Activated CD4-positive, alpha-beta T cell treated with anti-CD3 and anti-CD28 coated beads, Interleukin-2, amount 10 ng/mL, durations not matched to agents 7 days and 5 days (primary cell): ENCODE data around the gene VWA5B1. TPM values are rescaled to one million over a fixed set of nuclear protein-coding genes. Genes with fewer than 3 reads are reported as not detected.

Experiments used
- CTCF ChIA-PET: fragments of 350-600 bp; sonication (Branson Sonifier 250); formaldehyde crosslinking; loops from one replicate; lab custom pipeline; 2021; ENCODE audit warnings: antibody characterized with exemption; lab: Charles Lee
- POLR2A ChIA-PET: fragments of 350-600 bp; sonication (Branson Sonifier 250); formaldehyde crosslinking; loops from one replicate; lab custom pipeline; 2021; ENCODE audit warnings: antibody characterized with exemption; lab: Charles Lee
- DNase-seq: peaks from one replicate; pipeline ENCODE4 v3.0.0-alpha.2; 2020
- H3K27ac Mint-ChIP-seq: one replicate; pipeline ENCODE4 v1.8.0; 2021; ENCODE audit warnings: mild to moderate bottlenecking, moderate library complexity, mixed read lengths
- H3K27me3 Mint-ChIP-seq: one replicate; pipeline ENCODE4 v1.8.0; 2021; ENCODE audit warnings: mixed read lengths
- H3K36me3 Mint-ChIP-seq: one replicate; pipeline ENCODE4 v1.8.0; 2021; ENCODE audit warnings: low read depth, mixed read lengths
- H3K4me1 Mint-ChIP-seq: one replicate; pipeline ENCODE4 v1.8.0; 2021; ENCODE audit warnings: mixed read lengths
- H3K4me3 Mint-ChIP-seq: one replicate; pipeline ENCODE4 v1.8.0; 2021; ENCODE audit warnings: mild to moderate bottlenecking, moderate library complexity, mixed read lengths
- H3K9me3 Mint-ChIP-seq: one replicate; pipeline ENCODE4 v1.8.0; 2021; ENCODE audit warnings: mixed read lengths
- total RNA-seq, 2 experiments: library from RNA; stranded (reverse); gene quantifications; one replicate each; pipeline ENCODE4 v1.2.3, GENCODE V29; 2021

Gene VWA5B1
- total RNA-seq, 2 experiments from 2014 or later: 0.15 TPM; not detected in 1

GRCh38 chr1:20348326-20348915 lies 57.7 kb downstream of the VWA5B1 start:
- ChIA-PET POLR2A (no interaction called here), CTCF (no interaction called here)
- H3K9me3 Mint-ChIP-seq: peaks cover 2% of the 10 kb centered on the region
- H3K27ac Mint-ChIP-seq: no peak overlapping the region
- no peak for DNase-seq
- no peak overlapping the region for H3K4me3 Mint-ChIP-seq
- peaks cover 4% of the 10 kb centered on the region for H3K4me1 Mint-ChIP-seq
- H3K27me3 Mint-ChIP-seq: peaks cover 14% of the 10 kb centered on the region
- no peaks in the 10 kb centered on the region for H3K36me3 Mint-ChIP-seq

GRCh38 chr1:20349561-20349960 lies 58.9 kb downstream of the VWA5B1 start:
- H3K9me3 Mint-ChIP-seq: peaks cover 2% of the 10 kb centered on the region
- DNase-seq: no peak
- ChIA-PET CTCF (no interaction called here), POLR2A (no interaction called here)
- no peaks in the 10 kb centered on the region for H3K4me1 Mint-ChIP-seq
- no peaks in the 10 kb centered on the region for H3K36me3 Mint-ChIP-seq
- peaks cover 7% of the 10 kb centered on the region for H3K27me3 Mint-ChIP-seq
- no peak overlapping the region for H3K27ac Mint-ChIP-seq
- no peak overlapping the region for H3K4me3 Mint-ChIP-seq

- CTCF ChIA-PET: no interaction called here
- Mint-ChIP-seq H3K9me3 (peaks cover 2% of the 10 kb centered on the region), H3K27me3 (peaks cover 5% of the 10 kb centered on the region), H3K4me3 (no peak overlapping the region), H3K27ac (no peak overlapping the region), H3K4me1 (no peaks in the 10 kb centered on the region), H3K36me3 (no peaks in the 10 kb centered on the region)
- POLR2A ChIA-PET: no interaction called here
- no peak for DNase-seq
Observed at GRCh38 chr1:20349971-20350370, 59.3 kb downstream of the VWA5B1 start.

GRCh38 chr1:20350421-20350820 lies 59.7 kb downstream of the VWA5B1 start:
- H3K27me3 Mint-ChIP-seq: peaks cover 5% of the 10 kb centered on the region

GRCh38 chr1:20351911-20352701 lies 61.4 kb downstream of the VWA5B1 start:
- no peak for DNase-seq
- H3K27me3 Mint-ChIP-seq: no peaks in the 10 kb centered on the region
- H3K4me1 Mint-ChIP-seq: no peaks in the 10 kb centered on the region
- CTCF ChIA-PET: interaction anchor here (2.4 kb wide), 1 partner anchor 10 kb away, joined by 8 read pairs; no protein-coding TSS in a partner anchor
- H3K27ac Mint-ChIP-seq: no peak overlapping the region
- POLR2A ChIA-PET: no interaction called here
- H3K36me3 Mint-ChIP-seq: no peaks in the 10 kb centered on the region
- H3K9me3 Mint-ChIP-seq: no peaks in the 10 kb centered on the region
- no peak overlapping the region for H3K4me3 Mint-ChIP-seq

More at GRCh38 chr1:20350421-20350820, 59.7 kb downstream of the VWA5B1 start:
- ChIA-PET POLR2A (no interaction called here), CTCF (interaction anchor here (2.4 kb wide), 1 partner anchor 12 kb away, joined by 8 read pairs; no protein-coding TSS in a partner anchor)
- Mint-ChIP-seq H3K36me3 (no peaks in the 10 kb centered on the region), H3K27ac (no peak overlapping the region), H3K4me1 (no peaks in the 10 kb centered on the region), H3K4me3 (no peak overlapping the region), H3K9me3 (peaks cover 2% of the 10 kb centered on the region)
- no peak for DNase-seq

GRCh38 chr1:20353836-20354235 lies 63.2 kb downstream of the VWA5B1 start:
- Mint-ChIP-seq H3K4me3 (no peak overlapping the region), H3K4me1 (no peaks in the 10 kb centered on the region), H3K27ac (no peak overlapping the region), H3K36me3 (no peaks in the 10 kb centered on the region), H3K9me3 (no peaks in the 10 kb centered on the region), H3K27me3 (peaks cover 7% of the 10 kb centered on the region)
- no peak for DNase-seq
- ChIA-PET CTCF (interaction anchor here (0.9 kb wide), 1 partner anchor 140 kb away, joined by 3 read pairs; no protein-coding TSS in a partner anchor), POLR2A (interaction anchor here (0.6 kb wide), 1 partner anchor 20 kb away, joined by 3 read pairs; no protein-coding TSS in a partner anchor)

GRCh38 chr1:20354610-20355009 lies 63.9 kb downstream of the VWA5B1 start:
- no peak for DNase-seq
- CTCF ChIA-PET: no interaction called here
- H3K27ac Mint-ChIP-seq: no peak overlapping the region

GRCh38 chr1:20355101-20355827 lies 64.6 kb downstream of the VWA5B1 start:
- H3K27me3 Mint-ChIP-seq: peaks cover 15% of the 10 kb centered on the region
- H3K27ac Mint-ChIP-seq: no peak overlapping the region
- no peak overlapping the region for H3K4me3 Mint-ChIP-seq
- no peaks in the 10 kb centered on the region for H3K36me3 Mint-ChIP-seq
- POLR2A ChIA-PET: no interaction called here
- no peak for DNase-seq
- H3K9me3 Mint-ChIP-seq: no peaks in the 10 kb centered on the region
- peaks cover 6% of the 10 kb centered on the region for H3K4me1 Mint-ChIP-seq
- CTCF ChIA-PET: no interaction called here

More at GRCh38 chr1:20354610-20355009, 63.9 kb downstream of the VWA5B1 start:
- H3K9me3 Mint-ChIP-seq: no peaks in the 10 kb centered on the region
- no peak overlapping the region for H3K4me3 Mint-ChIP-seq
- H3K4me1 Mint-ChIP-seq: peaks cover 5% of the 10 kb centered on the region
- peaks cover 13% of the 10 kb centered on the region for H3K27me3 Mint-ChIP-seq
- H3K36me3 Mint-ChIP-seq: no peaks in the 10 kb centered on the region
- POLR2A ChIA-PET: no interaction called here

- H3K36me3 Mint-ChIP-seq: no peaks in the 10 kb centered on the region
- H3K4me1 Mint-ChIP-seq: peaks cover 6% of the 10 kb centered on the region
- no peak overlapping the region for H3K27ac Mint-ChIP-seq
- no peaks in the 10 kb centered on the region for H3K9me3 Mint-ChIP-seq
- H3K4me3 Mint-ChIP-seq: no peak overlapping the region
- no peak for DNase-seq
- ChIA-PET POLR2A (no interaction called here), CTCF (interaction anchor here (1.3 kb wide), 1 partner anchor 18 kb away, joined by 3 read pairs; no protein-coding TSS in a partner anchor)
- H3K27me3 Mint-ChIP-seq: peaks cover 17% of the 10 kb centered on the region
Observed at GRCh38 chr1:20355828-20356735, 65.4 kb downstream of the VWA5B1 start.

GRCh38 chr1:20356850-20357459 lies 66.3 kb downstream of the VWA5B1 start:
- Mint-ChIP-seq H3K36me3 (no peaks in the 10 kb centered on the region), H3K4me1 (peaks cover 6% of the 10 kb centered on the region), H3K27ac (no peak overlapping the region), H3K4me3 (no peak overlapping the region), H3K27me3 (peaks cover 19% of the 10 kb centered on the region), H3K9me3 (no peaks in the 10 kb centered on the region)
- CTCF ChIA-PET: interaction anchor here (0.7 to 1.3 kb wide), 2 partner anchors 19 to 824 kb away, joined by 3 read pairs; no protein-coding TSS in a partner anchor
- DNase-seq: no peak
- POLR2A ChIA-PET: no interaction called here

- ChIA-PET CTCF (interaction anchor here (1.3 to 1.4 kb wide), 2 partner anchors 20 to 37 kb away, joined by 3 read pairs; no protein-coding TSS in a partner anchor), POLR2A (no interaction called here)
- peaks cover 6% of the 10 kb centered on the region for H3K4me1 Mint-ChIP-seq
Observed at GRCh38 chr1:20357796-20358195, 67.1 kb downstream of the VWA5B1 start.

More at GRCh38 chr1:20357796-20358195, 67.1 kb downstream of the VWA5B1 start:
- no peak for DNase-seq
- Mint-ChIP-seq H3K9me3 (no peaks in the 10 kb centered on the region), H3K27ac (no peak overlapping the region), H3K4me3 (no peak overlapping the region), H3K36me3 (no peaks in the 10 kb centered on the region), H3K27me3 (peaks cover 27% of the 10 kb centered on the region)
